ENCODE measurements around the gene LRTM2. TPM values are rescaled to one million over a fixed set of nuclear protein-coding genes. Genes with fewer than 3 reads are reported as not detected.

Gene LRTM2
- total and polyA plus RNA-seq, 9 of the 15 experiments (the other 6 are each of a cell fraction or from before 2014, with no cell fraction given) = 0.09 TPM; not detected in 8

DNA sequence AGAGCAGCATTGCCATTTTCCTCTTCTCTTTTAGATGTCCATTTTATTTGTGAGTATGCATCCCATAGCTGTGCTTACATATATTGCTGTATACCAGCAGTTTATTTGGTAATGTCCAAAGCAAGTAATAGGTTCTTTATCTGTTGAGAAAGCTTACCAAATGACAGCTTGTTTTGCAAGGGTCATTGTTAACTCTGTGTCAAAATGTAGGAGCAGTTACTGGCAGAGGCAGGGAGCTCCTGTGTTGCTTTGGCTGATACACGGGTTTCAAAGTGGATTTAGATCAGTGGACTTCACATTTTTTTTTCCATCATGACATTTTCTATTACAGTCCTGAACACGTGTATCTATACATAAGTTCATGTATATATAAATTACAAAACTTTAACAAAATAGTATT lies 38.1 kb upstream of the LRTM2 start:
- intact Hi-C loops (cut with micrococcal nuclease) = no loop called here
- Histone ChIP-seq H3K36me3 (ENCODE audit: control insufficient read depth, insufficient read depth, low read length) (peaks cover 87% of the 10 kb centered on the region), H3K4me1 (replicated peaks in 1 of 2; ENCODE audit: control insufficient read depth in 2 of 2, insufficient read depth in 2 of 2, low read length in 2 of 2) (peaks cover 0 to 4% of the 10 kb centered on the region in 2 experiments; a peak in 2 of 5 replicates), H3K27me3 (ENCODE audit: control insufficient read depth in 2 of 2, insufficient read depth in 2 of 2, low read length in 2 of 2) (no peaks in the 10 kb centered on the region), H3K9me3 (replicated peaks; ENCODE audit: control insufficient read depth, insufficient read depth, low read depth, low read length) (no peaks in the 10 kb centered on the region), H4K20me1 (replicated peaks; ENCODE audit: control insufficient read depth, insufficient read depth, low read length) (0 out of 2 replicates have a peak, but pooled peaks cover 3% of the 10 kb centered on the region), H3K9ac (ENCODE audit: insufficient read depth in 1 of 2, low read depth in 2 of 2, low read length in 2 of 2) (no peak overlapping the region), H3K4me2 (ENCODE audit: insufficient read depth, low read length) (no peak overlapping the region), H3K4me3 (no peak overlapping the region), H2AFZ (ENCODE audit: low read depth, low read length) (no peak overlapping the region), H3K9me1 (ENCODE audit: control insufficient read depth, insufficient read depth, low read length) (peaks cover 3% of the 10 kb centered on the region), H3K79me2 (ENCODE audit: control insufficient read depth, insufficient read depth, low read length) (peaks cover 14% of the 10 kb centered on the region; the same call in 2 of the 3 replicates), H3K27ac (ENCODE audit: extremely low read depth, low read depth, low read length) (no peak overlapping the region)
- no peak for TF ChIP-seq SMARCA5 (IDR thresholded peaks at IDR 0.05)
- no peak for TF ChIP-seq CEBPG (CRISPR knock-in tag; IDR thresholded peaks at IDR 0.05)
- TF ChIP-seq CEBPG (tag; conservative IDR thresholded peaks at IDR 0.05 in 1 of 2, IDR thresholded peaks at IDR 0.05 in 1 of 2) = no peak
- TF ChIP-seq TAF7 (tag; IDR thresholded peaks at IDR 0.05) = no peak
- TF ChIP-seq ZNF217 (CRISPR knock-in tag; IDR thresholded peaks at IDR 0.05) = no peak
- no peak for TF ChIP-seq ZNF384 (IDR thresholded peaks at IDR 0.05; ENCODE audit: low read depth, low read length)
- TF ChIP-seq TEAD2 (tag; IDR thresholded peaks at IDR 0.05) = no peak
- TF ChIP-seq ZNF512 (tag; IDR thresholded peaks at IDR 0.05) = no peak
- TF ChIP-seq NONO (IDR thresholded peaks at IDR 0.05; ENCODE audit: low read depth in 2 of 2, low read length in 1 of 2) = no peak
- TF ChIP-seq ZNF324 (CRISPR knock-in tag; IDR thresholded peaks at IDR 0.05) = no peak
- TF ChIP-seq YY1 (IDR thresholded peaks at IDR 0.05; ENCODE audit: borderline replicate concordance in 1 of 3, control insufficient read depth in 1 of 3, extremely low read depth in 1 of 3, insufficient read depth in 3 of 3, insufficient read length in 1 of 3, insufficient replicate concordance in 2 of 3, low read depth in 1 of 3, low read length in 2 of 3) = no peak
- TF ChIP-seq YBX1 (IDR thresholded peaks at IDR 0.05) = no peak
- no peak for TF ChIP-seq XRCC5 (IDR thresholded peaks at IDR 0.05; ENCODE audit: low read depth, low read length)
- 85% methylated on average over 2 of the region's 2 CpGs for WGBS (ENCODE audit: insufficient coverage, low coverage, missing lambda C conversion rate)
- no TSS peak for BruUV-seq (replicated peaks)
- in situ Hi-C loops (cut with MboI) = no loop called here
- DNase-seq (ENCODE audit: extremely low read depth in 1 of 4, low spot score in 3 of 4) (no peak), ATAC-seq (no peak), FAIRE-seq (no peak)
- CTCF ChIA-PET (ENCODE audit: low intra/inter-chr PET ratio) = no interaction called here
- POLR2A ChIA-PET = interaction anchor here (0.6 to 1.1 kb wide), 3 partner anchors 8 to 331 kb away, joined by 3 to 4 read pairs (median 3); partner anchors contain the start of gene ADIPOR2

All from K562 (cell line).